CD4-positive, CD25-positive, alpha-beta regulatory T cell (primary cell): Measurements from ENCODE around the gene MEAF6. TPM values are rescaled to one million over a fixed set of nuclear protein-coding genes. Genes with fewer than 3 reads are reported as not detected.

Source experiments
- ATAC-seq, 2 donors: fragments of 150-1000 bp; cut with Tn5 transposase; one replicate each; pipeline ENCODE4 v1.10.0; 2021; ENCODE audit warnings: low read depth in 2 of 2, moderate number of reproducible peaks in 2 of 2, moderate library complexity in 1 of 2
- DNase-seq, 3 donors: peaks; one replicate each; pipeline versions ENCODE4 v3.0.0 to v3.0.0-alpha.2; 2012 to 2022; ENCODE audit warnings: mixed read lengths in 1 of 3
- H3K27ac ChIP-seq: one replicate; pipeline ENCODE4 v1.7.0; 2013; ENCODE audit warnings: mild to moderate bottlenecking, low read length; ENCODE audit not compliant: insufficient read depth, poor library complexity, severe bottlenecking
- H3K27me3 ChIP-seq: one replicate; pipeline ENCODE4 v1.7.0; 2013; ENCODE audit warnings: low read length; ENCODE audit not compliant: control insufficient read depth, insufficient read depth
- H3K36me3 ChIP-seq: one replicate; pipeline ENCODE4 v1.7.0; 2013; ENCODE audit warnings: mild to moderate bottlenecking, low read length, moderate library complexity; ENCODE audit not compliant: control insufficient read depth, insufficient read depth
- H3K4me1 ChIP-seq: 2 replicates; pipeline ENCODE4 v1.7.0; 2013; ENCODE audit warnings: mild to moderate bottlenecking, low read length; ENCODE audit not compliant: insufficient read depth, control insufficient read depth, poor library complexity, severe bottlenecking
- H3K4me3 ChIP-seq: one replicate; pipeline ENCODE4 v1.7.0; 2013; ENCODE audit warnings: low read depth, mild to moderate bottlenecking, low read length, moderate library complexity
- H3K9me3 ChIP-seq, 2 experiments: 1 replicate in 1 of 2; 2 replicates in 1 of 2; pipeline ENCODE4 v1.7.0; 2013; ENCODE audit warnings: low read length in 2 of 2, mild to moderate bottlenecking in 1 of 2, moderate library complexity in 1 of 2; ENCODE audit not compliant: control insufficient read depth in 2 of 2
- H3K27ac Mint-ChIP-seq, 3 donors: one replicate each; pipeline ENCODE4 v1.8.0; 2020 to 2022; ENCODE audit warnings: mild to moderate bottlenecking in 3 of 3, mixed read lengths in 3 of 3, moderate library complexity in 2 of 3
- H3K27me3 Mint-ChIP-seq: one replicate; pipeline ENCODE4 v1.8.0; 2022; ENCODE audit warnings: mild to moderate bottlenecking, mixed read lengths
- H3K36me3 Mint-ChIP-seq: one replicate; pipeline ENCODE4 v1.8.0; 2020; ENCODE audit warnings: mixed read lengths
- H3K4me1 Mint-ChIP-seq, 4 donors: one replicate each; pipeline ENCODE4 v1.8.0; 2020 to 2022; ENCODE audit warnings: mixed read lengths in 4 of 4, mild to moderate bottlenecking in 1 of 4
- H3K4me3 Mint-ChIP-seq, 4 donors: one replicate each; pipeline ENCODE4 v1.8.0; 2020 to 2022; ENCODE audit warnings: mild to moderate bottlenecking in 4 of 4, mixed read lengths in 4 of 4, moderate library complexity in 3 of 4
- H3K9me3 Mint-ChIP-seq, 7 donors: one replicate each; pipeline ENCODE4 v1.8.0; 2020 to 2022; ENCODE audit warnings: mixed read lengths in 7 of 7, mild to moderate bottlenecking in 3 of 7, moderate library complexity in 2 of 7
- polyA plus RNA-seq, 4 donors: library from polyadenylated mRNA; unstranded; fragments of 300-500 nt; fragmentation: Illumina TruSeq; gene quantifications; one replicate each; pipeline ENCODE4 v1.2.3, GENCODE V29; 2021
- total RNA-seq: library from RNA; stranded (reverse); gene quantifications from one replicate; pipeline ENCODE4 v1.2.3, GENCODE V29; 2022

Gene MEAF6
- total and polyA plus RNA-seq, 5 donors from 2014 or later = 52.3 to 163 (median 150) TPM

DNA sequence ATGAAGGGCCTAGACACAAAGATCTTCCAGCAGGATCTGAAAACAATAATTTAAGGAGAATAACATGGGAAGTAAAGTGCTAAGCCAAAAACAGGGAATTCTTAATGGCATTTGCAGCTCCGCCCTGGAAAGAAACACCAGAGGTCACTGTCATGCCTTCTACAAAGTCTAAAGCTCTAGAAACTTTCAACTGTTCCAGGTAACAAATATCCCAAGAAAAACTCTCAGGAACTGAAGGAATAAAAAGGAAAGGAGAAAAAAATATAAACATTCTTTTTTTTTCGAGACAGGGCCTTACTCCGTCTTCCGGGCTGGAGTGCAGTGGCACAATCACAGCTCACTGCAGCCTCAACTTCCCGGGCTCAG is 27.0 kb downstream of the MEAF6 start:
- no peaks in the 10 kb centered on the region for H3K27me3 Mint-ChIP-seq
- H3K27ac Mint-ChIP-seq = peak overlapping the region; percentile 45 to 87 (median 83)
- peak overlapping the region in 1 of 4 donors; percentile 78 for H3K4me3 Mint-ChIP-seq
- H3K4me1 Mint-ChIP-seq = peaks cover 0 to 24% (median 15%) of the 10 kb centered on the region in 4 donors
- peaks cover 12% of the 10 kb centered on the region for H3K36me3 Mint-ChIP-seq
- Histone ChIP-seq H3K27me3 (no peaks in the 10 kb centered on the region), H3K27ac (no peak overlapping the region), H3K9me3 (no peaks in the 10 kb centered on the region), H3K4me1 (peaks cover 11% of the 10 kb centered on the region), H3K4me3 (no peak overlapping the region), H3K36me3 (peaks cover 52% of the 10 kb centered on the region)
- DNase-seq (no peak), ATAC-seq (no peak)
- no peaks in the 10 kb centered on the region for H3K9me3 Mint-ChIP-seq

DNA sequence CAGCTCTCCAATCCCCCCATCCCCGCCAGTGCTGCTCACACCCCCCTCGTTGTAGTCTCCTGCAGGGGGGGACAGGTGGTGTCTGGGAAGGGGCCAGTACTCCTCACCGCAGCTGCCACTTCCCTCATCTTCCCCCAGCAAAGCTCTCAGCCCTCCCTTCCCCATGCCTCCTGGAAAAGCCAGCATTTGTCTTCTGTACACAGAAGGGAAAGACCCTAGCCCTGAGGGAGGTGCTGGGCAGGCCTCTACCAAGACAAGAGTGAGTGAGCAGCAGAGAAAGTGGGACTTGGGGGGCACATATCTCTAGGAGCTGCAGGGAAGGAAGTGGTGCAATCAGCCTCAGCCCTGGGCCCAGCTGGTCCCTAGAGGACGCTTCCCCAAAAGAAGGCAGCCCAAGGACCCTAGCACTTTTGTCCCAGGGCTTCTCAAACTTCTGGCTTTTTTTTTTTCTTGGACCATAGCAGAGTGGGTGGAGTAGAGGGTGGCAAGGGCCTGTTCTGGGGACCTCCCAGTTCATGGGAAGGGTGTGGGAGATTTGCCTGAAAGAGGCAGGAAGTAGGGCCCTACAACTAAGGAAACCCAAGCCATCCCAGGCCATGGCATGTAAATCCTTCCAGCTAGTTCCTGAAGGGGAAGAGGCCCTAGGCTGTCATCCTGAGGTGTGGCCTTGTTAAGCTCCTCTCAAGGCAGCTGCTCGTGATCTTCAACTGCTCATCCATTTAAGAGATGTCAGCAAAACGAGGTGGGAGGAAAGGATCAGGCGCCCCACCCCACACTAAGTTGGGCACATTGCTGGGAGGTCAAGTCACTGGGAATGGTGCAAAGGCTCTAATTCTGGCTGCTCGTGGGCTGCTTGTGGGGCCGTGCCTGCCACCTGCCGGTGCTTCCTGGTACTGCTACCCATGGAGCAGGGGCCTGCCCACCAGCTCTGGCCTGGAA is 27.6 kb downstream of the MEAF6 start:
- peak overlapping the region; percentile 45 to 87 (median 83) for H3K27ac Mint-ChIP-seq
- H3K4me3 ChIP-seq = no peak overlapping the region
- peaks cover 0 to 1% (median 0%) of the 10 kb centered on the region in 7 donors for H3K9me3 Mint-ChIP-seq
- peaks cover 0 to 31% (median 18%) of the 10 kb centered on the region in 4 donors for H3K4me1 Mint-ChIP-seq
- no peaks in the 10 kb centered on the region for H3K27me3 ChIP-seq
- peaks cover 11% of the 10 kb centered on the region for H3K4me1 ChIP-seq
- peak overlapping the region; percentile 37 for H3K27ac ChIP-seq
- peaks cover 16% of the 10 kb centered on the region for H3K36me3 Mint-ChIP-seq
- ATAC-seq = peak; percentile 64 to 69
- H3K36me3 ChIP-seq = peaks cover 54% of the 10 kb centered on the region
- DNase-seq = peak; percentile 66 to 78 (median 69)
- H3K27me3 Mint-ChIP-seq = no peaks in the 10 kb centered on the region
- no peaks in the 10 kb centered on the region for H3K9me3 ChIP-seq
- peak overlapping the region in 1 of 4 donors; percentile 78 for H3K4me3 Mint-ChIP-seq

DNA sequence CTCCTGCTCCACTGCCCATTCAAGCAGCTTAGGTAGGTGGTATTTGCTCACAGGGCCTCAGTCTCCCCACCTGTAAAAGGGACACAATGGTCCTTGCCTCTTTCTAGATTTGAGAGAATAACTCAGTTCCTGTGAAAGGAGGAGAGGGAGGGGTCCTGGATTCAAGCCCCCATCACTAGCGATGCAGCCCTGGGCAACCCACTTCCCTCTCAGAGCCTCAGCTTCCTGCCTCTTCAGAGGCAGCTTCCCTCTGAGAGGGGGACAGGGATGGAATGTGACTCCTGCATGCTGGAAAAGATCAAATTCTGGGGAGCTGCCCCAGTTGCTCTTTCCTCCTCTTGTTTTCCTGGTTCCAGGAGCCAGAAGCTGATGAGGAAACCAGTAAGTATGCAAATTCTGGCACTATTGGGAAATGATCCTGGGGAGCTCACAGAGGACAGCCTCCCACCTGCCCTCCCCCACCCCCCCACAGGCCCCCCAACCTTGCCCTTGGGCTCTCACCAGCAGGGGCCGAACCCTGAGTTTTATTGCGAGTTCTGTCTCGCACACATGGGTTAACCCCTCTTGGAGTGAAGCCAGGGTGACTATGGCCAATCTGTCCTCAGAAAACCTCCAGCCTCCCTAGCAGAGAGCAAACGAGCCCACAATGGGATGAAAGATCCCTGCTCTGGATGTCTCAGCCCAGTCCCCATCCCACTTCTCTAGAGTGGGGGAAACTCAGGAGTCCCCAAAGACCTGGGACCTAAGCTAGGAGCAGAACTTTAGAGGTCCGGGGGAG is 28.5 kb downstream of the MEAF6 start:
- Histone ChIP-seq H3K27me3 (no peaks in the 10 kb centered on the region), H3K9me3 (no peaks in the 10 kb centered on the region), H3K27ac (peak overlapping the region; percentile 37), H3K4me1 (peaks cover 19% of the 10 kb centered on the region), H3K36me3 (peaks cover 60% of the 10 kb centered on the region), H3K4me3 (no peak overlapping the region)
- Mint-ChIP-seq H3K4me3 (peak overlapping the region in 1 of 4 donors; percentile 47), H3K9me3 (peaks cover 0 to 1% (median 0%) of the 10 kb centered on the region in 7 donors), H3K27ac (peak overlapping the region in 2 of 3 donors; percentile 45 to 46), H3K4me1 (peaks cover 0 to 39% (median 23%) of the 10 kb centered on the region in 4 donors), H3K27me3 (no peaks in the 10 kb centered on the region), H3K36me3 (peaks cover 22% of the 10 kb centered on the region)
- ATAC-seq = no peak
- DNase-seq = no peak

DNA sequence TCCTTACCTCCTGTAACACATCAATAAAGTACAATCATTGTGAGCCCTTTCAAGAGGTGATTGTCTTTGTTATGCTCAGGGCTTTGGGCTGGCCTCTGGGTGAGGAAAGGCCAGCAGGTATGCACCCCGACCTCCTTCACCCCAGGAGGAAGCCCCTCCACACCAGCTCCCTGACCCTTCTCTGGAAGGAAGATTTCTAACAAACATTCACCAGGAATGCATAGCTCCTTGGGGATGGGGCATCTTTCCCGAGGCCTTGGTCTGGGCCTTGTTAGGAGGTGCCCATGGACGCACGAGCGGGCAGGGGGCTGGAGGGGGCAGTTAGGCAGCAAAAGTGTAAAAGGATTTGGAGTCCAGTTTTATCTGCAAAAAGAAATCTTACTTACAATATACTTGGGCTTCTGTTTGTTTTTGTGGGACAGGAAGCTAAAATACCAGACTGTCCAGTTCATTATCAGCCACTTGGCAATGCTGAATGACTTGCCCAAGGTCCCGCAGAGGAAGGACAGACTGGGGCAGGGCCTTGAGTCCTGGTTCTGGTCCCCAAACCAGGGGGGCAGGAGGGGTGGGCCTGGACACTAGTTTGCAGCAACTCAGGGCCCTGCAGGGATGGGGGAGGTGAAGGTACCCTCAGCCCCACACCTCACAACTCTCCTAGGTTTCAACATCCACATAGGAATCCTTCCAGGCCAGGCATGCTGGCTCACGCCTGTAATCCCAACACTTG is 30.1 kb downstream of the MEAF6 start:
- Histone ChIP-seq H3K27ac (no peak overlapping the region), H3K9me3 (no peaks in the 10 kb centered on the region), H3K27me3 (no peaks in the 10 kb centered on the region), H3K4me1 (peaks cover 35% of the 10 kb centered on the region), H3K36me3 (peaks cover 60% of the 10 kb centered on the region), H3K4me3 (no peak overlapping the region)
- ATAC-seq = no peak
- Mint-ChIP-seq H3K27me3 (no peaks in the 10 kb centered on the region), H3K4me1 (peaks cover 2 to 51% (median 27%) of the 10 kb centered on the region in 4 donors), H3K9me3 (peaks cover 0 to 1% (median 0%) of the 10 kb centered on the region in 7 donors), H3K27ac (peak overlapping the region; percentile 26 to 58 (median 38)), H3K4me3 (peak overlapping the region in 1 of 4 donors; percentile 32), H3K36me3 (peaks cover 17% of the 10 kb centered on the region)
- DNase-seq = no peak

DNA sequence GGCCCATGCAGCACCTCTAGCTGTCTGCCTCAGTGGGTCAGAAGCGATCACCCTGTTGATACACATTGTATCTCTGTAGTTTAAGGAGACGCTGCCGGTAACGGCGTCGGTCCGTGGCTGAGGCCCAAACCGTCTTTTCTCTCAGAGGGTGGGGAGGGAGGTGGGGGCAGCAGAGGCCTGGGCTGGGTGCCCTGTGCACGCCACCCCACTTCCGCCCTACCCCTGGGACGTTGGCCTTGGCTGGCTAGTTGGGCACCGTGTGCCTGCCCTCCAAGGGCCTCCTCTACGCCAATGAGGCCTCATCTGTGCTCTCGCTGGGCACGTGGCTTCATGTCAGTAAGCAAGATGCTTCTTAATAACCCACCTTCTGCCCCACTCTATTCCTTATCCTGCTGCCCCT is 30.8 kb downstream of the MEAF6 start:
- no peak overlapping the region for H3K27ac ChIP-seq
- no peaks in the 10 kb centered on the region for H3K9me3 ChIP-seq
- DNase-seq = no peak
- H3K4me1 ChIP-seq = peaks cover 42% of the 10 kb centered on the region
- Mint-ChIP-seq H3K9me3 (peaks cover 0 to 1% (median 0%) of the 10 kb centered on the region in 7 donors), H3K27ac (peak overlapping the region; percentile 26 to 58 (median 38)), H3K27me3 (no peaks in the 10 kb centered on the region), H3K36me3 (peaks cover 21% of the 10 kb centered on the region), H3K4me1 (peaks cover 6 to 57% (median 29%) of the 10 kb centered on the region in 4 donors), H3K4me3 (peak overlapping the region in 1 of 4 donors; percentile 64)
- no peak overlapping the region for H3K4me3 ChIP-seq
- peaks cover 53% of the 10 kb centered on the region for H3K36me3 ChIP-seq
- no peak for ATAC-seq
- H3K27me3 ChIP-seq = no peaks in the 10 kb centered on the region

DNA sequence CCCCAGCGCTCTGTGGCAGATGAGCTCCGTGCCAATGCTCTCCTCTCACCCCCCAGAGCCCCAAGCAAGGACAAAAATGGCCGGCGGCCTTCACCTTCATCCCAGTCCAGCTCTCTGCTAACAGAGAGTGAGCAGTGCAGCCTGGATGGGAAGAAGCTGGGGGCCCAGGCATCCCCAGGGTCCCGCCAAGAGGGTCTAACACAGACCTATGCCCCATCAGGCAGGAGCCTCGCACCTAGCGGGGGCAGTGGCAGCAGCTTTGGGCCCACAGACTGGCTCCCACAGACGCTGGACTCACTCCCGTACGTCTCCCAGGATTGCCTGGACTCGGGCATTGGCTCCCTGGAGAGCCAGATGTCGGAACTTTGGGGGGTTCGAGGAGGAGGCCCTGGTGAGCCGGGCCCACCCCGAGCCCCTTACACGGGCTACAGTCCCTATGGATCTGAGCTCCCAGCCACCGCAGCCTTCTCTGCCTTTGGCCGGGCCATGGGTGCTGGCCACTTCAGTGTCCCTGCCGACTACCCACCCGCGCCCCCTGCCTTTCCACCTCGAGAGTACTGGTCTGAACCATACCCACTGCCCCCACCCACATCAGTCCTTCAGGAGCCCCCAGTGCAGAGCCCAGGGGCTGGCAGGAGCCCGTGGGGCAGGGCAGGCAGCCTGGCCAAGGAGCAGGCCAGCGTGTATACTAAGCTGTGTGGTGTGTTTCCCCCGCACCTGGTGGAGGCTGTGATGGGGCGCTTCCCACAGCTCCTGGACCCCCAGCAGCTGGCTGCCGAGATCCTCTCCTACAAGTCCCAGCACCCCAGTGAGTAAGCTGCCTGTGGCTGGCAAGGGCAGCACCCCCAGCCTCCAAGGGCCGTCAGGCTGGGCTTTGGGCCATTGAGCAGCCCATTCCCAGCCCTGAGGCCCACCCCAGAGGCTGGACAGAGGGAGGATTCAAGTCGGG is 31.5 kb downstream of the MEAF6 start:
- Mint-ChIP-seq H3K4me3 (peak overlapping the region in 2 of 4 donors; percentile 73 to 98), H3K9me3 (peaks cover 0 to 1% (median 0%) of the 10 kb centered on the region in 7 donors), H3K27me3 (no peaks in the 10 kb centered on the region), H3K27ac (peak overlapping the region; percentile 89 to 99 (median 91)), H3K4me1 (peaks cover 6 to 64% (median 31%) of the 10 kb centered on the region in 4 donors), H3K36me3 (peaks cover 26% of the 10 kb centered on the region)
- peak overlapping the region; percentile 44 for H3K27ac ChIP-seq
- H3K27me3 ChIP-seq = no peaks in the 10 kb centered on the region
- ATAC-seq (no peak), DNase-seq (no peak)
- H3K36me3 ChIP-seq = peaks cover 56% of the 10 kb centered on the region
- H3K4me1 ChIP-seq = peaks cover 49% of the 10 kb centered on the region
- no peak overlapping the region for H3K4me3 ChIP-seq
- H3K9me3 ChIP-seq = no peaks in the 10 kb centered on the region
